ENCODE measurements around the gene MTHFR. TPM values are rescaled to one million over a fixed set of nuclear protein-coding genes. Genes with fewer than 3 reads are reported as not detected.

Gene MTHFR
- total RNA-seq, 1 donor from 2014 or later = 27.2 TPM

- H3K27ac Mint-ChIP-seq (ENCODE audit: unreplicated experiment) = peak overlapping the region; percentile 83
- DNase-seq (ENCODE audit: low spot score) = no peak
- H3K36me3 Mint-ChIP-seq (ENCODE audit: low read depth, unreplicated experiment) = peaks cover 42% of the 10 kb centered on the region
- H3K4me3 Mint-ChIP-seq (ENCODE audit: unreplicated experiment) = no peak overlapping the region
- H3K27me3 Mint-ChIP-seq (ENCODE audit: unreplicated experiment) = peaks cover 3% of the 10 kb centered on the region
- H3K9me3 Mint-ChIP-seq (ENCODE audit: unreplicated experiment) = no peaks in the 10 kb centered on the region
- TF ChIP-seq CTCF (IDR thresholded peaks at IDR 0.05; ENCODE audit: unreplicated experiment) = no peak
- peaks cover 4% of the 10 kb centered on the region for H3K4me1 Mint-ChIP-seq (ENCODE audit: unreplicated experiment)
Observed at GRCh38 chr1:11822091-11822490, 16.3 kb upstream of the MTHFR start.

GRCh38 chr1:11817192-11817591, 11.4 kb upstream of the MTHFR start:
- TF ChIP-seq CTCF (IDR thresholded peaks at IDR 0.05; ENCODE audit: unreplicated experiment) = no peak
- Mint-ChIP-seq H3K27ac (ENCODE audit: unreplicated experiment) (peak overlapping the region; percentile 9), H3K27me3 (ENCODE audit: unreplicated experiment) (no peaks in the 10 kb centered on the region), H3K36me3 (ENCODE audit: low read depth, unreplicated experiment) (peaks cover 36% of the 10 kb centered on the region), H3K9me3 (ENCODE audit: unreplicated experiment) (no peaks in the 10 kb centered on the region), H3K4me3 (ENCODE audit: unreplicated experiment) (no peak overlapping the region), H3K4me1 (ENCODE audit: unreplicated experiment) (peaks cover 4% of the 10 kb centered on the region)
- DNase-seq (ENCODE audit: low spot score) = no peak

GRCh38 chr1:11813021-11813420, 7.3 kb upstream of the MTHFR start:
- no peak for TF ChIP-seq CTCF (IDR thresholded peaks at IDR 0.05; ENCODE audit: unreplicated experiment)
- Mint-ChIP-seq H3K27me3 (ENCODE audit: unreplicated experiment) (peaks cover 1% of the 10 kb centered on the region), H3K36me3 (ENCODE audit: low read depth, unreplicated experiment) (peaks cover 30% of the 10 kb centered on the region), H3K4me1 (ENCODE audit: unreplicated experiment) (peaks cover 6% of the 10 kb centered on the region), H3K4me3 (ENCODE audit: unreplicated experiment) (no peak overlapping the region), H3K9me3 (ENCODE audit: unreplicated experiment) (no peaks in the 10 kb centered on the region), H3K27ac (ENCODE audit: unreplicated experiment) (no peak overlapping the region)
- DNase-seq (ENCODE audit: low spot score) = no peak

- no peaks in the 10 kb centered on the region for H3K9me3 Mint-ChIP-seq (ENCODE audit: unreplicated experiment)
- peaks cover 43% of the 10 kb centered on the region for H3K4me1 Mint-ChIP-seq (ENCODE audit: unreplicated experiment)
- peaks cover 10% of the 10 kb centered on the region for H3K36me3 Mint-ChIP-seq (ENCODE audit: low read depth, unreplicated experiment)
- no peak for TF ChIP-seq CTCF (IDR thresholded peaks at IDR 0.05; ENCODE audit: unreplicated experiment)
- H3K27ac Mint-ChIP-seq (ENCODE audit: unreplicated experiment) = peak overlapping the region; percentile 64
- peak overlapping the region; percentile 100 for H3K4me3 Mint-ChIP-seq (ENCODE audit: unreplicated experiment)
- peaks cover 12% of the 10 kb centered on the region for H3K27me3 Mint-ChIP-seq (ENCODE audit: unreplicated experiment)
- no peak for DNase-seq (ENCODE audit: low spot score)
Observed at GRCh38 chr1:11807133-11807532, 1.4 kb upstream of the MTHFR start.

- Mint-ChIP-seq H3K4me3 (ENCODE audit: unreplicated experiment) (peak overlapping the region; percentile 100), H3K27me3 (ENCODE audit: unreplicated experiment) (peaks cover 12% of the 10 kb centered on the region), H3K4me1 (ENCODE audit: unreplicated experiment) (peaks cover 43% of the 10 kb centered on the region), H3K36me3 (ENCODE audit: low read depth, unreplicated experiment) (peaks cover 4% of the 10 kb centered on the region), H3K27ac (ENCODE audit: unreplicated experiment) (peak overlapping the region; percentile 93), H3K9me3 (ENCODE audit: unreplicated experiment) (no peaks in the 10 kb centered on the region)
- DNase-seq (ENCODE audit: low spot score) = no peak
- no peak for TF ChIP-seq CTCF (IDR thresholded peaks at IDR 0.05; ENCODE audit: unreplicated experiment)
Observed at GRCh38 chr1:11806307-11806936, 658 bp upstream of the MTHFR start.
